ENCODE results near the gene LIMS3.
"Not testable (repeated sequence)": the region's sequence is repeated elsewhere in the genome, so short reads cannot be mapped to it uniquely, and the experiment has no call there.

The LIMS3 gene

DNA sequence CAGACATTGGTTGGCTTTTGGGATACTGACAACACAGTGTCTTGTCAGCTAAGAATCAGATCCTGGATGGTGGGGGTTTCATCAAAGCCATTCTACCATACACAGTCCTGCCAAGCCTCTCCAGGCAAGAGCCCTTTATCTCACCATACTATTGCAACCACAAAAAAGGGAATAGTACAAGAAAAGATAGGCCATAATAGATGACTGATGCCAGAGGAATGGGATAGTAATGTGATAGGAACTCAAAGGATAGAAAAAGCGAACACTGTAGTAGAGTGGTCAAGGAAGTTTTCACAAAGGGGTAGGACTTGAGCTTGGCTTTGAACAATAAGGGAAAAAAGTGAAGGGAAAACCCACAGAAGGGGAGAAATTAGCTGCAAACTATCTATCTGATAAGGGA is 30.7 kb downstream of the LIMS3 start:
- not testable (repeated sequence) for DNase-seq

DNA sequence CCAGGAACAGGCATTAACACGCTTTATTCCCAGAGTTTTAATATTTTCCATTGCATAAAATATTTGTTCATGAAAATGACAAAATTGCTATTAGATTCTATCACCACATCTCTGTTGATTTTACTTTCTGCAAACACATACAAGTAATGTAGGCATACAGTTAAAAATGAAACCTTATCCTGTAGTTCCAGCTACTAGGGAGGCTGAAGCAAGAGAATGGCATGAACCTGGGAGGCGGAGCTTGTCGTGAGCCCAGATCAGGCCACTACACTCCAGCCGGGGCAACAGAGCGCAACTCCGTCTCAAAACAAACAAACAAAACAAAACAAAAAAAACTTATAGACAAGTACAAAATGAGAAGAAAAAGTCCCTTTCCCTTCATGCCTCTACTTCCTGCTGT is 38.0 kb downstream of the LIMS3 start:
- DNase-seq = not testable (repeated sequence)

DNA sequence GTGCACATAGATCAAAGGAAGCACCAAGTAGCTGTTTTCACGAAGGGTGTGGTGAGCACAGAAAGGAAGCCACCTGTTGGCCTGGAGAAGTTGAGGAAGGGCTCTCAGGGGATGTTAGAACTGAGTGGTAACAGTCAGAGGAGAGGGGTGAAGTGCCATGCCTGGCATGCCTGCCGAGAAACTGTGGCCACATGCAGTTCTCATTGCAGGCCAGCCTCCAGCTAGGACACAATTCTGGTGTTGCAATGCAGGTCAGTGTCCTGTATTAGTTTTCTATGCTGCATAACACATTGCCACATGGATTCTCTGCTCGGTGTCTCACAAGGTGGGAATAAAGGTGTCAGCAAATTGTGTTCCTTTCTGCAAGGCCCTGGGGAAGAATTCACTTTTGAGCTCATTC is 46.9 kb downstream of the LIMS3 start:
- not testable (repeated sequence) for DNase-seq

DNA sequence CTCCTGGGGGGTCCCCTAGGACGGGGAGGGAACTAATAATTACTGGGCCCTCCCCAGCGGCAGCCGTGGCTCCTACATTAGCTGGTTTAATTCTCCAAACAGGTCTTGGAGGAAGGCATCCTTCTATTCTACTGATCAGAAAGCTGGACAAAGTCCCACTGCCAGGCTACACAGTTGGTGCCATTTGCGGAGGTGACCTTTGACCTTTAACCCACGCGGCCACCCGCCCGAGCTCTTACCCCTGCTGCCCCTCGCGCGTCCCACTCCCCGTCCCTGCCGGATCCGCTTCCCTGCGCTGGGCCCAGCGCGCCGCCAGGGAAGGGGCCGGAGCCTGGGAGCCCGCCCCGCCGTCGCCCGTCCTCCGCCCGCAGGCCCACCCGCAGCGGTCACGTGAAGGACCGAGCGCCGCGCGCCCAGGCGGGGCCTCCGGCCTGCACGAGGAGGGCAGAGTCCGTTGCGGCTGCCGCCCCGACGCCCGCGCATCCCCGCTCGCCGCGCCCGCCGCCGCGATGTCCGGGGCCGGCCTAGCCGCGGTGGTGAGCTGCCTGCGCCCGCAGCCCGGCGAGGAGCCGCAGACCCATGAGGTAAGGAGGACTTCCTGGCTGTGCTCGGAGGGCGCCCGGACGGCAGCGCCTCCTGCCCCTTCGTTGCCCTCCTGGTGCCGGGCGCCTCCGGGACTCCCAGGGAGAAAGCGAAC is 48.9 kb downstream of the LIMS3 start:
- DNase-seq = not testable (repeated sequence)

DNA sequence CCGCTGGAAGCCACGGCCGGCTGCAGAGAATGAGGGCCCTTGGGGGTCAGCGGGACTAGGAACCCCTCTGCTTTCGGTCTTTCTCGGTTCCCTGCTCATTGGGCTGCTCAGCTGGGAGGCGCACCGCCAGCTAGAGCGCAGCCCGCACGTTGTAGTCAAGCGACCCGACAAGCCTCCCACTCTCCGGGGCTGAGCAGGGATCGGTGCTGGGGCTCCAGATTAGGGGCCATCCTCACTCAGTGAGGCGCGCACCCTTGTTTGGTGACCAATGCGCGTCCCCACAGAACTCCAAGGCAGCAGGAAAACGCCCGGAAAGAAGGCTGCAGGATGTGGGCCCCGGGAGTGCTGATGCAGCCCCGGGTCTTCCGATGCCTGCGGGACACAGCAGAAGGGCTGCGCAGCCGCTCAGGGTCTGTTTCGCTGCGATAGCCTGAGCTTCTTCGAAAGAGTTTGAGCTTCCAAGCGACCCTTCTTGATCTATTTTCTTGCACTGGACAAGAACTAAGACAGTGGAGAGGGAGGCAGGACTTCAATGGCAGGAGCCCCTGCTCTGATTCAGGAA is 49.6 kb downstream of the LIMS3 start:
- DNase-seq = not testable (repeated sequence)

DNA sequence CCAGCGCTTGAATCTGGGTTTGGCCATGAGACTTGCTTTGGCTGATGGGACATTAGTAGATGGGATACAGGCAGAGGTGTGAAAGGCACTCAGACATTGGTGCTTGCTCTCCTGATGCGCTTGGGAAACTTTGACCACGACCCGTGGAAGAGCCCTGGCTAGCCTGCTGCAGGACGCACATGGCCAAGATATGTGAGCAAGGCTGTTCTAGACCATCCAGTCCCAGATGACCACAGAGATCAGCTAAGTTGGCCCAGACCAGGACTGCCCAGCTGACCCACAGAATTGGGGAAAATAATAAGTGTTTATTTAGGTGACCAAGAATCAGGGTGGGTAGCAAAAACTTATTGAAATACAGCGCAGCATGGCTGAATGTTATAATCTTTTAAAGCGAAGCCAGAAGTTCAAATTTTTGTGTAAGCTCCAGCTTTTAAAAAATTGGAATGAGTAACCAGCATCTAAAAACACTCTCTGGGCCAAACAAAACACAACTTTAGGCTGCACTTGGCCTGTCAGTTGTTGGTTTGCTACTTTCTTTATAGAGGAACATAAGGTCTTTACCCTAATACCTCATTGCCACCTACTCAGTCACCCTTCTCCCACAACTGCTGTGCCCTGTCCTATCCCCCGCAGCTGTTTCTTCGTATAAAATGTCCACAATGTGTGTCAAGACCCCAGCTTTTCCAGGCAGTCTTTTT is 51.8 kb downstream of the LIMS3 start:
- DNase-seq = not testable (repeated sequence)

DNA sequence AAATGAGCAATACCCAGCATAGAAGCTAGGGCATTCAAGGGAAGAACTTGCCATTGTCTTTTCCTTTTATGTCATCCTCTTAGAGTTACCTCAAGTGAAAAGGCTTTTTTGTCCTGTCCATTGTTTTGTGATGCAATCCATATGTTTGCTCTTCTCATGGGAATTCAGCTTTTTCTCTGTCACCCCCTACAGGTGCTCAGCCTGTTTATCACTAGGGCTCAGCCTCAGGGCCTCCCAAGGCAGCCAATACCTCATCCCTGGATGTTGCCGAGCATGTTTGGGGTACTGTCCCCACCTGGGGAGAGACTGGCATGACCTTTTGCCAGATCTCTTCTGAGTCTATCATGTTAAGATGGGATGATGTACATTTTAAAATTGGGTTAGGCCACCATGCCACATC is 65.5 kb downstream of the LIMS3 start:
- not testable (repeated sequence) for DNase-seq

DNA sequence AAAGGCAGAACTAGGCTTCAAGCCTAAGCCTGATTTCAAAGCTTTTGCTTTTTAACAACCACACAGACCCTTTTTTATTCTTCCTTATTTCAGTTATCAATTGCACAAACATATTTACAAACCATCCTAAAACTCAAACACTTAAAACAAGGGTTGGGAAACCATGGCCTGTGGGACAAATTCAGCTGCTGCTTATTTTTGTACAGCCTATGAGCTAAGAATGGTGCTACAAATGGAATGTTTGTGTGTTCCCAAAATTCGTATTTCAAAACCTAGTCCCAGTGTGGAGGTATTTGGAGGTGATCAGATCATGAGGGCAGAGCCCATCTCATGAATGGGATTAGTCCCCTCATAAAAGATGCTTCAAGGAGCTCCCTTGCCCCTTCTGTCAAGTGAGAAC is 67.0 kb downstream of the LIMS3 start:
- DNase-seq = not testable (repeated sequence)

DNA sequence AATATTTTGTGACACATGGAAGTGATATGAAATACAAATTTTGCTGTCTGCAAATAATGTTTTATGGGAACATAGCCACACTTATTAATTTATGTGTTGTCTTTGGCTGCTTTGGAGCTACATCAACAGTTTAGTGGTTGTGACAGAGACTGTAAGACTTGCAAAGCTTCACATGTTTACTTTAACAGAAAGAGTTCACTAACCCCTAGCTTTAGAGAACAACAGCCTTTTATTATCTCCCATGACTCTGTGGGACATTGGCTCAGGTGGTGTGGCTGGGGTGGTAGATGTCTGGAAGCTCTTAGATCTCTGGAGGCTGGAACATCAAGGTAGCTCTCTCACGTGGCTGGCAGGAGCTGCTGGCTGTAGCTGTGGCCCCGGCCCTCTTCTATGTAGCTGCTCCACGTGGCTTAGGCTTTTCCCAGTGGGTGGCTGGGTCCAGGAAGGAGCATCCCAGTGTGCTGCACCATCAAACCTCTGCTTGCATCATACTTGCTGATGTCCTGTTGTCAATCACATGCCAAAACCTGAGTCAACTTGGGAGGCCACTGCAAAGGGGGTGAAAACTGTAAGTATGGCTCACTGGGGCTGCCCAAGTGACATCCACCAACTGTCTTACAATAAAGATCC is 67.7 kb downstream of the LIMS3 start:
- not testable (repeated sequence) for DNase-seq

DNA sequence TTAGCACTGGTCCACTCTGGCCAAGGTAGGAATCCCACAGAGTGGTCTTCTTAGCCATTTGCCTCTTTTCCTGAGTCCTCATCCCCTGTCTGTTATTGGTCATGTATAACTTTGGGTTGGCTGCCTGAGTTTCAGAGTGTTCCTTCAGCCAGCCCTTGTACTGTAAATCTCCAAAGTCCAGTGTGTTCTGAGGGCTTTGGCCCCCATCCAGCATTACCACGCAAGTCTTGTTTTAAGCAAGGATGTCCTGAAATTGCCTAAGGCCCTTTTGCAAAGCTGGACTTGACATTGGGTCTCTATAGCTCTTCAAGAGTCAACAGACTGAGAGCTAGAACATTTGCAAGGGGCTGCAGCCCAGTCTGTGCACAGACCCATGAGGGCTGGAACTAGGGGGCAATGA is 68.4 kb downstream of the LIMS3 start:
- DNase-seq = not testable (repeated sequence)

DNA sequence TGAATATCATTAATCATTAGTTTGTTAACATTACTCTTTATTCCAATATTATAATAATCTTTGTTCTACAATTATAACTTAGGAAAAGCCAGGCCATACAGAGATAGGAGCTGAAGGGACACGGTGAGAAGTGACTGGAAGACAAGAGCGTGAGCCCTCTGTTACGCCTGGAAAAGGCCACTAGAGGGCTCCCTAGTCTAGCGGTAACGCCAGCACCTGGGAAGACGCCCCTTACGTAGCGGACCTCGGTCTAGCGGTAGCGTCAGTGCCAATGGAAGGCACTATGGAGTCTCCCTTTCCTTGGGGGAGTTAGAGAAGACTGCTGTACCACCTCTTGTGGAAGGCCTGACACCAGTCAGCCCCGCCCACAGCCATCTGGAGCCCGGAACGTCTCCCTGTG is 71.4 kb downstream of the LIMS3 start:
- DNase-seq = not testable (repeated sequence)

DNA sequence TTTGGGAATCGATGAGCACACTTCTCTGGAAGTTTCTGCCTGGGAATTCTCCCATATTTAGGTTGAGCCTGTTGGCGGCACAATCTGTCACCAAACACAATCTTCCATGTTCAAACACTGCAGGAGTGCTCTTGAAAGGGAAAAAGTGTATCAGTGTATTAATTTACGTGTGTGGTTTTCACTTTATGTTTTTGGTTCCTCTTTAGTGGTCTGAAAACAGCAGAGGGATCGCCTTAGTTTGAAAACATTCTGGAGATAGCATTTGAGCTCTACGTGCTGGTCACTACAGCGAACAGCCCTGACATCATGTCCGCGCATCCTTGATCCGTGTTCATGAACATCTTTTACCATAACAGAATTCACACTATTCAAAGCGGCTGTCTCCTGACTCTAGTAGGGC is 73.2 kb downstream of the LIMS3 start:
- not testable (repeated sequence) for DNase-seq
